Lower lobe of right lung (tissue), 2 donors: Measurements from ENCODE around the gene GLIPR1L1. TPM values are rescaled to one million over a fixed set of nuclear protein-coding genes. Genes with fewer than 3 reads are reported as not detected.

Experiments used
- ATAC-seq, 2 donors: fragments of 200-7000 bp; cut with Tn5 transposase; one replicate each; pipeline ENCODE4 v1.9.1; 2020 to 2022; ENCODE audit warnings: mild to moderate bottlenecking in 2 of 2, moderate library complexity in 2 of 2
- DNase-seq: peaks from one replicate; pipeline ENCODE4 v3.0.0-alpha.2; 2020
- H3K27ac ChIP-seq: fragments of 200-600 bp; one replicate; pipeline ENCODE4 v1.8.0; 2022
- H3K27me3 ChIP-seq: fragments of 200-600 bp; one replicate; pipeline ENCODE4 v1.8.0; 2022; ENCODE audit warnings: low read depth
- H3K36me3 ChIP-seq: fragments of 200-600 bp; one replicate; pipeline ENCODE4 v1.8.0; 2022; ENCODE audit warnings: mild to moderate bottlenecking
- H3K4me1 ChIP-seq: fragments of 200-600 bp; one replicate; pipeline ENCODE4 v1.8.0; 2022
- H3K4me3 ChIP-seq: fragments of 200-600 bp; one replicate; pipeline ENCODE4 v1.8.0; 2022; ENCODE audit warnings: mild to moderate bottlenecking
- H3K9me3 ChIP-seq: fragments of 200-600 bp; one replicate; pipeline ENCODE4 v1.8.0; 2022
- intact Hi-C: fragments of 100-400 bp; cut with DNase I; formaldehyde crosslinking; loops from one replicate; pipeline ENCODE4 v1.11.0; 2022
- total RNA-seq: library from RNA; stranded (reverse); fragmentation: NEBNext Ultra II Directional; extraction: Animal tissue kit (Norgen Biotek cat#: 25700); gene quantifications from one replicate; pipeline ENCODE4 v1.2.1, GENCODE V29; 2021
- TF ChIP-seq, protein P1 (sequence below): fragments of 200-600 bp; IDR thresholded peaks from one replicate; pipeline ENCODE4 v1.8.0; 2022; ENCODE audit warnings: antibody characterized with exemption, mild to moderate bottlenecking
- donor health status: DM: no; HTN: yes; CAD: no; lungs with severe emphysema.

GLIPR1L1 gene
- total RNA-seq, 1 donor from 2014 or later, result not detected

GRCh38 chr12:75390899-75391538 is 56.5 kb downstream of the GLIPR1L1 start, which contains the start of gene GLIPR1L2:
Gene GLIPR1L2 (plus strand): TSS chr12:75391089. CDS start chr12:75391117, 28 bp downstream.
- peak; percentile 100 for ATAC-seq
- H3K27ac ChIP-seq, result peak within 1 kb of the TSS; percentile 91
- no peaks in the 10 kb centered on the region for H3K27me3 ChIP-seq
- TF ChIP-seq, protein P1, sequence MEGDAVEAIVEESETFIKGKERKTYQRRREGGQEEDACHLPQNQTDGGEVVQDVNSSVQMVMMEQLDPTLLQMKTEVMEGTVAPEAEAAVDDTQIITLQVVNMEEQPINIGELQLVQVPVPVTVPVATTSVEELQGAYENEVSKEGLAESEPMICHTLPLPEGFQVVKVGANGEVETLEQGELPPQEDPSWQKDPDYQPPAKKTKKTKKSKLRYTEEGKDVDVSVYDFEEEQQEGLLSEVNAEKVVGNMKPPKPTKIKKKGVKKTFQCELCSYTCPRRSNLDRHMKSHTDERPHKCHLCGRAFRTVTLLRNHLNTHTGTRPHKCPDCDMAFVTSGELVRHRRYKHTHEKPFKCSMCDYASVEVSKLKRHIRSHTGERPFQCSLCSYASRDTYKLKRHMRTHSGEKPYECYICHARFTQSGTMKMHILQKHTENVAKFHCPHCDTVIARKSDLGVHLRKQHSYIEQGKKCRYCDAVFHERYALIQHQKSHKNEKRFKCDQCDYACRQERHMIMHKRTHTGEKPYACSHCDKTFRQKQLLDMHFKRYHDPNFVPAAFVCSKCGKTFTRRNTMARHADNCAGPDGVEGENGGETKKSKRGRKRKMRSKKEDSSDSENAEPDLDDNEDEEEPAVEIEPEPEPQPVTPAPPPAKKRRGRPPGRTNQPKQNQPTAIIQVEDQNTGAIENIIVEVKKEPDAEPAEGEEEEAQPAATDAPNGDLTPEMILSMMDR, result peak; percentile 79
- H3K4me1 ChIP-seq, result peaks cover 23% of the 10 kb centered on the region
- DNase-seq, result peak; percentile 96
- H3K4me3 ChIP-seq, result peak within 1 kb of the TSS; percentile 65
- no peaks in the 10 kb centered on the region for H3K9me3 ChIP-seq
- H3K36me3 ChIP-seq, result no peaks in the 10 kb centered on the region
- intact Hi-C loops, result no loop called here

DNA sequence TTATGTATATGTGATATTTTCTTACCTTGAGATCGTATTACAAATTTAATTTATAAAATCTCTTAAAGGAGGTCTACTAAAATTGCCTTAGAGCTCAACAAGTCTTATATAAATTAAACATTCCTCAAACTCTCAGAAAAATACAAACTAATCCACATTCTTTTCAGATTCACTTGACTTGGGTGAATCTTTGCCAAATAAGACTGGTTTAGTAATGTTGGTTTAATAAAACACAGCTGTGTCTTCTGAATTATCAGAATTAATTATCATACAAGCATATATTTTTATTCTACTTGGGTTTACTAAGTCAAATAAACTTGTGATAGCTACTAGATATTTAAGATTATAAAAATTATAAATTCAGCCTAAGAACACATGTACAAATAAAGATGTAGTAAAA is 69.8 kb downstream of the GLIPR1L1 start:
- Histone ChIP-seq H3K36me3 (no peaks in the 10 kb centered on the region), H3K9me3 (no peaks in the 10 kb centered on the region), H3K4me3 (no peak overlapping the region), H3K27me3 (no peaks in the 10 kb centered on the region), H3K4me1 (no peaks in the 10 kb centered on the region), H3K27ac (no peak overlapping the region)
- intact Hi-C loops, result no loop called here
- TF ChIP-seq, protein P1, result no peak
- ATAC-seq (no peak), DNase-seq (no peak)

DNA sequence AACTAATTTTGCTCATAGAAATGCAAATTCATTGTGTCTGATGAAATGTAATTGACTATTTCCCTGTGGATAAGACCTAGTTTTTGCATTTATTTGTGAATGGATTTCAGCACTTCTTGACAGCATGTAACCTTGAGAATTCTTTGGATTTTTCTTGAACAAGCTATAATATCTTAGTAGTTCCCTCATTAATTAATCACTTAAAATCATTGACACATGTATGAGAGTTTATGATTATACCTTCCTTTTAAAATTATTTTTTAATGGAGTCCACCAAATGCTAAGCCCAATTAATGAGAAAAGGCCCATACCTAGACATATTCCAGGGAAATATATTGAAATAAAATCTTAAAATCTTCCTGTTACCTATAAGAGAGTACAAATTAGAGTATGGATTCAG is 73.2 kb downstream of the GLIPR1L1 start:
- H3K9me3 ChIP-seq, result no peaks in the 10 kb centered on the region
- no peak overlapping the region for H3K27ac ChIP-seq
- ATAC-seq (no peak), DNase-seq (no peak)
- H3K36me3 ChIP-seq, result no peaks in the 10 kb centered on the region
- intact Hi-C loops, result no loop called here
- H3K4me3 ChIP-seq, result no peak overlapping the region
- no peaks in the 10 kb centered on the region for H3K4me1 ChIP-seq
- no peaks in the 10 kb centered on the region for H3K27me3 ChIP-seq
- TF ChIP-seq, protein P1, result no peak

DNA sequence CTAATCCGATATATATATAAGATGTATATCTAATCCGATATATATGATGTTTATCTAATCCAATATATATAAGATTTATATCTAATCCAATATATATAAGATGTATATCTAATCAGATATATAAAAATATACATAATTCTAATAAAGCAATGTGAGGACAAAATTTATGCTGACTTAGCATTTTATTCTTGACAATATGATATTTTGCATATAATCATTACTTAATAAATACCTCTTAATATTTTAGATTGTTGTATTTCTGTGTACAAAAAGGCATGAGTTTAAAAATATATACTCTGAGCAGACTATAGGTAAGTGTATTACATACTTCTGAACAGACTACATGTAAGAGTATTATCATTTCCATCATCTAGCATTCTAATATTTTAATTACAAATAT is 75.4 kb downstream of the GLIPR1L1 start:
- intact Hi-C loops, result no loop called here
- TF ChIP-seq, protein P1, result no peak
- Histone ChIP-seq H3K27ac (no peak overlapping the region), H3K36me3 (no peaks in the 10 kb centered on the region), H3K9me3 (no peaks in the 10 kb centered on the region), H3K27me3 (no peaks in the 10 kb centered on the region), H3K4me3 (no peak overlapping the region), H3K4me1 (no peaks in the 10 kb centered on the region)
- DNase-seq (no peak), ATAC-seq (no peak)

GRCh38 chr12:75414671-75415070 is 80.2 kb downstream of the GLIPR1L1 start:
- H3K27ac ChIP-seq, result no peak overlapping the region
- no peaks in the 10 kb centered on the region for H3K36me3 ChIP-seq
- TF ChIP-seq, protein P1, result no peak
- no peak for ATAC-seq
- H3K27me3 ChIP-seq, result no peaks in the 10 kb centered on the region
- no peaks in the 10 kb centered on the region for H3K9me3 ChIP-seq
- no peak overlapping the region for H3K4me3 ChIP-seq
- intact Hi-C loops, result no loop called here
- no peak for DNase-seq
- no peaks in the 10 kb centered on the region for H3K4me1 ChIP-seq
